ENCODE data around the gene CNKSR3. TPM values are rescaled to one million over a fixed set of nuclear protein-coding genes. Genes with fewer than 3 reads are reported as not detected.

CNKSR3 gene
- 19.0 TPM for polyA plus RNA-seq (2012; ENCODE audit: insufficient read length, low read depth)

DNA sequence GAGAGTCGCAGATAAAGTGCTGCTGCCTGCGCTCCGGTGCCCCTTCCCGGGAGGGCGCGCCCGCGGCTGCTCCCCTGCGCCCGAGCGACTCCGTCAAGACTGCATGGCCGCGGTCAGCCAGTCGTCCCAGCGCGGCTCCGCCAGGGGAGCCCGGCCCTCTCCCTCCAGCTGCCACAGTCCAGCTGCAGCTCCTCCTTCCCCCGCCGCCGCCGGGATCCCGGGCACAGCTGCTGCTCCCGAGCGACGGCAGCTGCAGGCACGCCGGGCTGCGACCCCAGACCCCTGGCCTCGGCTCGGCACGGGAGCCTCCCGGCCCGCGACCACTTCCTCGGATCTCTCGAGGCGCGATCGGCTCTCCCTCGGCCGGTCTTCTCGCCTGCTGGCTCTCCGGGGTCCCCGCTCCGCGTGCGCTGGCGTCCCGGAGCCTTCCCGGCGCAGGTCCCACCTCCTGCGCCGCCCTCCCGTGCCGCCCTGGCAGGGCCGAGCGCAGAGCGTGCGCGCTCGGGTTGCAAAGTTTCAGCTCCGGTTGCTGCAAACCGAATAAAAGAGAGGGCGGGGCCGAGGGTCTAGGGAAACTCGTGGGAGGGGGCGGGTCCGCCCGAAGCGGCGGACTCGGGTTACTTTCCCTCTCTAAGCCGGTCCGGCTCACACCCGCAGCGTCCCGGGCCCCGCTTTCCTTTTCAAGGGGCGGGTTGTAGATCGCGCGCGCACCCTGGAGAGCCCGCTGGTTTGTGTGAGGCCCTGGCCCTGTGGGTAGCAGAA is at the start of gene CNKSR3:
CNKSR3 (minus strand) TSS at position 542 of the 762 bp plus-strand sequence. CDS start 571 bp downstream, outside the sequence.
- TF ChIP-seq FOXP2 (optimal IDR thresholded peaks at IDR 0.05; ENCODE audit: borderline replicate concordance, extremely low read depth, extremely low read length, insufficient read depth) = peak; percentile 47
- TF ChIP-seq POLR2AphosphoS5 (IDR thresholded peaks at IDR 0.05; ENCODE audit: low read depth, low read length) = peak; percentile 86; the same call in 1 of the 2 replicates
- TF ChIP-seq, protein P1, sequence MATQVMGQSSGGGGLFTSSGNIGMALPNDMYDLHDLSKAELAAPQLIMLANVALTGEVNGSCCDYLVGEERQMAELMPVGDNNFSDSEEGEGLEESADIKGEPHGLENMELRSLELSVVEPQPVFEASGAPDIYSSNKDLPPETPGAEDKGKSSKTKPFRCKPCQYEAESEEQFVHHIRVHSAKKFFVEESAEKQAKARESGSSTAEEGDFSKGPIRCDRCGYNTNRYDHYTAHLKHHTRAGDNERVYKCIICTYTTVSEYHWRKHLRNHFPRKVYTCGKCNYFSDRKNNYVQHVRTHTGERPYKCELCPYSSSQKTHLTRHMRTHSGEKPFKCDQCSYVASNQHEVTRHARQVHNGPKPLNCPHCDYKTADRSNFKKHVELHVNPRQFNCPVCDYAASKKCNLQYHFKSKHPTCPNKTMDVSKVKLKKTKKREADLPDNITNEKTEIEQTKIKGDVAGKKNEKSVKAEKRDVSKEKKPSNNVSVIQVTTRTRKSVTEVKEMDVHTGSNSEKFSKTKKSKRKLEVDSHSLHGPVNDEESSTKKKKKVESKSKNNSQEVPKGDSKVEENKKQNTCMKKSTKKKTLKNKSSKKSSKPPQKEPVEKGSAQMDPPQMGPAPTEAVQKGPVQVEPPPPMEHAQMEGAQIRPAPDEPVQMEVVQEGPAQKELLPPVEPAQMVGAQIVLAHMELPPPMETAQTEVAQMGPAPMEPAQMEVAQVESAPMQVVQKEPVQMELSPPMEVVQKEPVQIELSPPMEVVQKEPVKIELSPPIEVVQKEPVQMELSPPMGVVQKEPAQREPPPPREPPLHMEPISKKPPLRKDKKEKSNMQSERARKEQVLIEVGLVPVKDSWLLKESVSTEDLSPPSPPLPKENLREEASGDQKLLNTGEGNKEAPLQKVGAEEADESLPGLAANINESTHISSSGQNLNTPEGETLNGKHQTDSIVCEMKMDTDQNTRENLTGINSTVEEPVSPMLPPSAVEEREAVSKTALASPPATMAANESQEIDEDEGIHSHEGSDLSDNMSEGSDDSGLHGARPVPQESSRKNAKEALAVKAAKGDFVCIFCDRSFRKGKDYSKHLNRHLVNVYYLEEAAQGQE (IDR thresholded peaks at IDR 0.05; ENCODE audit: insufficient read depth in 1 of 2, low read depth in 2 of 2, low read length in 2 of 2) = peak in 1 of 2 experiments; percentile 28; a peak in 1 of 4 replicates
- TF ChIP-seq TAF1 (IDR thresholded peaks at IDR 0.05; ENCODE audit: borderline replicate concordance, insufficient read depth, low read length) = peak; percentile 89; the same call in 1 of the 2 replicates
- 0 out of 2 replicates have a peak, but pooled peaks have one; percentile 69 for TF ChIP-seq SIN3A (IDR thresholded peaks at IDR 0.05; ENCODE audit: borderline replicate concordance, insufficient read depth, low read length)

DNA sequence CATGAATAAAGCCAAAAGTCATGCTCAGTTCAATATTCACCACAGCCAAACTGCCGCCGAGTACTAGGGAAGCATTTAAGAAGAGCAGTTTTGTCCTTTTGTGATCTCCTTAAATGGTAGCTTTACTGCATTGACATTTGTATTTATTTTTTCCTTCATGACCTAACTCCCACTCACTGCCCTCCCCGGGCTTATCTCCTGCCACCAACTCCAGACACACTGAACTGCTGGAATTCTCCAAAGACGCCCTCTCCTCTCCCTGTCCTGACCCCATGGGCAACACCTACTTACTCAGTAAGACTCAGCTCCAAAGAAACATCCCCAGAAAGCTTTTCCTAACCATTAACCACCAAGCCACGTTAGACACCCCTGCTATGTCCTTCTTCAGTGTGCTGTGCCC is 48.5 kb upstream of the CNKSR3 start:
- no peak for TF ChIP-seq SIN3A (IDR thresholded peaks at IDR 0.05; ENCODE audit: borderline replicate concordance, insufficient read depth, low read length)

DNA sequence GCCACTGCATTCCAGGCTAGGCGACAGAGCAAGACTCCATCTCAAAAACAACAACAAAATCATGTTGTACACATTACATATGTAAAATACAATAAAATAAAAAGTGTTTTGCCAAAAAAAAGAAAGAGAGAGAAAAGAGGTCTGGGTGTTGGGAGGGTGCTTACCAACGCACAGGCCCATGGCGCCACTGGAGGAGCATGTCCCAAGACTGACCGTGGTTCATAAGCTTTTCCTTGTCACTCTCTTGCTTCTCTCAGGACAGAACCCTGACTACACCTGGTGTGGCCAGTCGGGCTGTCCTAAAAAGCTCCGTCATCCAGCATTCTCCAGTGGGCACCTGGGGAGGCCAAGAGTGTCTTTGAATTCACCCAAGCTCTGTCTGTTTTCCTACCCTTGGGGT is 48.0 kb upstream of the CNKSR3 start:
- TF ChIP-seq SIN3A (IDR thresholded peaks at IDR 0.05; ENCODE audit: borderline replicate concordance, insufficient read depth, low read length) (no peak), TAF1 (IDR thresholded peaks at IDR 0.05; ENCODE audit: borderline replicate concordance, insufficient read depth, low read length) (no peak), POLR2AphosphoS5 (IDR thresholded peaks at IDR 0.05; ENCODE audit: low read depth, low read length) (no peak), FOXP2 (optimal IDR thresholded peaks at IDR 0.05; ENCODE audit: borderline replicate concordance, extremely low read depth, extremely low read length, insufficient read depth) (no peak)
- TF ChIP-seq, protein P1 (IDR thresholded peaks at IDR 0.05; ENCODE audit: insufficient read depth in 1 of 2, low read depth in 2 of 2, low read length in 2 of 2) = no peak

DNA sequence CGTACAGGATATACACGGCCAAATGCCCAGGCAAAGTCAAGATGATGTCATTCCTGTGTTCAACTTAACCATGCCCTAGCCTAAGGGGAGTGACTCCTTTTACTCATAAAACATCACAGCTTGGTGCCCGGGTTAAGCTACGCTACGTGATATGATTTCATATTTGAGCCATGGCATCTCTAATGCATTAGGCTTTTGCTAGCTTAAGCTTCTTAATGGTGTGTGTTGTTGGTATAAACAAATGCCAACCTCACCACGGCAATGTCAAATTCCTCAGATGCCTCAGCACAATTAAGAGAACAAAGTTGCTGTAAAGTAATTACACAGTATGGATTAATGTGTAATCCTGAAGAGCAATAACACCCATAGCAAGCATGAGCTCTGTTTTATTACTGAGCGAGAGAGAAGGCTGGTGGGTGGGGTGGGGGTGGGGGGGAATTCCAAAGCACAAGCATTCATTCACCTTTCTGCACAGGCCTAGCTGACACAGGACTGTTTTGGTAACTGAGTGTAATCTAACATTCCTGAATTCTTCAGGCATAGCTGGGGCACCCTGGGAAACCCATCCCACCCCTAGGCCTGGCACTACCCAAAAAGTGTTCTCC is 44.7 kb upstream of the CNKSR3 start:
- TF ChIP-seq SIN3A (IDR thresholded peaks at IDR 0.05; ENCODE audit: borderline replicate concordance, insufficient read depth, low read length) (no peak), FOXP2 (optimal IDR thresholded peaks at IDR 0.05; ENCODE audit: borderline replicate concordance, extremely low read depth, extremely low read length, insufficient read depth) (no peak), TAF1 (IDR thresholded peaks at IDR 0.05; ENCODE audit: borderline replicate concordance, insufficient read depth, low read length) (no peak), POLR2AphosphoS5 (IDR thresholded peaks at IDR 0.05; ENCODE audit: low read depth, low read length) (no peak)
- TF ChIP-seq, protein P1 (IDR thresholded peaks at IDR 0.05; ENCODE audit: insufficient read depth in 1 of 2, low read depth in 2 of 2, low read length in 2 of 2) = no peak

DNA sequence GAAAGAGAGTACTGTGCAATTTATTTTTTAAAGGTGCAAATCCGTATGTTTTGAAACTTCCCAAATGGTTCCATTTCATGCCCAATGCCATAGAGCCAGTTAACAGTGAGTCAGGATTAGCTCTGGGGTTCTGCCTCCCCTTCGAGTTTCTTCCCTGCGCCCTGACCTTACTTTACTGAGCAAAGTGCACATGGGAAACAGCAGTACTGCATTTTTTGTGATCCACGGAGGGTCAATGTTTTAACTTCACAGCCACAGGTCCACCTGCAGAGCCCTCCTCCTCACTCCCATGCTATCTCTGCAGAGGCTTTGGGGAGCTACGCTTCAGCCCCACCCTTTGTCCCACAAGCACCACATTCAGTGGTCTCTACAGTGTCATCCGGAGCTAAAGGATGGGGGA is 44.0 kb upstream of the CNKSR3 start:
- TF ChIP-seq SIN3A (IDR thresholded peaks at IDR 0.05; ENCODE audit: borderline replicate concordance, insufficient read depth, low read length) (no peak), POLR2AphosphoS5 (IDR thresholded peaks at IDR 0.05; ENCODE audit: low read depth, low read length) (no peak), TAF1 (IDR thresholded peaks at IDR 0.05; ENCODE audit: borderline replicate concordance, insufficient read depth, low read length) (no peak), FOXP2 (optimal IDR thresholded peaks at IDR 0.05; ENCODE audit: borderline replicate concordance, extremely low read depth, extremely low read length, insufficient read depth) (no peak)
- TF ChIP-seq, protein P1 (IDR thresholded peaks at IDR 0.05; ENCODE audit: insufficient read depth in 1 of 2, low read depth in 2 of 2, low read length in 2 of 2) = no peak

Measured in PFSK-1 (cell line).